ENCODE measurements around the gene WNK1.
A peak's percentile ranks its signal among the peaks of the same experiment; 100 is the strongest.
"Not testable (repeated sequence)": the region's sequence is repeated elsewhere in the genome, so short reads cannot be mapped to it uniquely, and the experiment has no call there.

WNK1 gene

DNA sequence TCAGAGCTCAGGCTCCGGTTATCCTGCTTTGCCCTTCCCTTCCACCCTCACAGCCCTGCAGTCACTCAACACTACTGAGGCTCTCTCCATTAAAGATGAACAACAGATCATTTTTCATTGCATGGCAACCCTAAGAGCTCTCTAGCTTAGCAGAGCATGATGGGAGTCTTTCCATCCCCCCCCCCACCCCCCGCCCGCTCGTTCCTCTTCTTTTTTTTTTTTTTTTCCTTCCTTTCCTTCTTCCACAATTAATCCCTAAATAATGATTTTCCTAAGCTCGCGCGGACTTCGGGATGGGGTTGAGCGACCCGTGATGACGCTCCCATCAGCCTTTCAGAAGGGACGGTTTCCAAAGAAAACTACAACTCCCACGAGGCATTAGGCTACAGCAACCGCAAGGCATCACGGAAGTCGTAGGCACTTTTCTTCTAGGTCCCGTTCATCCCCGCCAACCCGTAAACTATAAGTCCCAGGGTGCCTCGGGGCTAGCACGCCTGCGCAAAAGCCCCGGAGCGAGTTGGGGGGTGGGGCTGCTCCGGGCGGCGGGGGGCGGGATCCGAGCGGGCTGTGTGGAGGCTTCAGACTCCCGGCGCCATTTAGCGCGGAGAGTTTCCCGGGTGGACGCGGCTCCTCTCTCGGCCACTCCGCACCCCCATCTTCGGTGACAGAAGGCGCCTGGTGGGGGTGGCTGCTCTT lies at the start of gene WNK1:
TSS of gene WNK1 (plus strand) at position 581 of the 696 bp plus-strand sequence. CDS start 987 bp downstream, outside the sequence.
- Mint-ChIP-seq H3K4me3 (peak within 1 kb of the TSS; percentile 97), H3K36me3 (peaks cover 6% of the 10 kb centered on the region), H3K9me3 (no peaks in the 10 kb centered on the region), H3K27me3 (no peaks in the 10 kb centered on the region), H3K4me1 (peaks cover 20% of the 10 kb centered on the region), H3K27ac (peak within 1 kb of the TSS; percentile 90)

- Mint-ChIP-seq H3K4me1 (peaks cover 18% of the 10 kb centered on the region), H3K4me3 (no peak overlapping the region), H3K36me3 (no peaks in the 10 kb centered on the region), H3K9me3 (no peaks in the 10 kb centered on the region), H3K27ac (no peak overlapping the region), H3K27me3 (no peaks in the 10 kb centered on the region)
Observed at GRCh38 chr12:704516-705242, 47.7 kb upstream of the WNK1 start.

- H3K4me1 Mint-ChIP-seq, result peaks cover 18% of the 10 kb centered on the region
- H3K27ac Mint-ChIP-seq, H3K27me3 Mint-ChIP-seq, H3K36me3 Mint-ChIP-seq, H3K4me3 Mint-ChIP-seq, H3K9me3 Mint-ChIP-seq: not testable (repeated sequence)
Observed at GRCh38 chr12:708084-708483, 44.3 kb upstream of the WNK1 start.

GRCh38 chr12:709455-710020 lies 42.8 kb upstream of the WNK1 start:
- Mint-ChIP-seq H3K27me3 (no peaks in the 10 kb centered on the region), H3K4me3 (no peak overlapping the region), H3K36me3 (no peaks in the 10 kb centered on the region), H3K4me1 (peaks cover 22% of the 10 kb centered on the region), H3K9me3 (no peaks in the 10 kb centered on the region), H3K27ac (no peak overlapping the region)

DNA sequence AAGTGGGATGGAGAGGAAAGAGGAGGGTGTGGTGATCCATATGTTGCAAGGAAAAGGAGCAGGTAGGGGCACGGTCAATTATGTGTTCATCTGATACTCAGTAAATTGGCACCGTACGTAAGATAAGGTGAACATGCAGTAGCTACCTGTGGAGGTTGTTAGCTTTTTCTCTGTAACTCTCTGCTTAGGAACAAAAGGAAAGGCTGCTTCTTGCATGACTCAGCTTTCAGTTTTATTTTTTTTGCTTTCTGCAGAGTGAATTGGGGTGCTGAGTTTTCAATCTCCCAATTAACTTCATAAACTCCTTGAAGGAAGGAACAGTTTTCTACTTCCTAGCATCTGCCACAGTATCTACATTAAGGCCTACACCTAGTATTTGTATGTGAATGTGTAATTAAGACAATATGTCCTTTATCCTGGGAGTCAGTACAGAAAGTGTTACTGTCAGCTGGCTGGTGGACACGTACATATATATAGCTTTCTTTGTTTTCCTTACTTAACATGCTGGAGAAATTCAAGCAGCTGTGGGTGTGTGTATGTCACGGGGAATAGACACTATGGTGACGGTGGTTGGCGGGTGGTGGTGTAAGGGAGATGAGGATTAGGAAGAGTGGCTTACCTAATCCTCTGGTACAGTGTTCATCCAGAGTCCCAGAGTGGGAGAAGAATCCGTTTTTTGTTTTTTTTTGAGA lies 40.1 kb upstream of the WNK1 start:
- Mint-ChIP-seq H3K36me3 (no peaks in the 10 kb centered on the region), H3K27me3 (no peaks in the 10 kb centered on the region), H3K4me1 (peaks cover 40% of the 10 kb centered on the region), H3K4me3 (peak overlapping the region; percentile 49), H3K27ac (peak overlapping the region; percentile 84), H3K9me3 (no peaks in the 10 kb centered on the region)

DNA sequence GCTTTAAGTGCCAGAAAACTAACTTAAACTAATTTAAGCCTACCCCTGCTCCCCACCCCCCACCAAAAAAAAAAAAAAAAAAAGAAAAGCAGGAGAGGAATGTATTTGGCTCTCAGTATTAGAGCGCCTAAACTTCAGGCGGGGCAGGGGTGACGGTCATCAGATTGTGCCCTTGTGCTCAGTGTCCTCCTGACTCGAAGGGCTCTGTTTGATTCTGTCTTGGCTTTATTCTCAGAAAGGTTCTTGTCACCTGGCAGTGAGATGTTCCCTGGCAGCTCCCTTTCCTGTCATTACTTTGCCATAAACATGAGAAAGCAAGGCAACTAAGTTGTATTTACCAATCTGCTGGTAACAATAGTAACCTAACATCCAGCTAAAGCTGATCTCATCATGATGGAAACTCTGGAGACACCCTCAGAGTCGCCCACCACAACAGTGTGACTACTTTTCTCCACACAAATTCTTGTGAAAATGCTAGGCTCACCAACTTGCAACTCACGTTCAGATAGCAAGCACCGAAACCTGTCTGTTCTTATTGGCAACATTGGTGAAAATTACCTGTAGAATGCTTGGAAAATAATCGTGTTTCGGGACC lies 39.0 kb upstream of the WNK1 start:
- Mint-ChIP-seq H3K4me3 (peak overlapping the region; percentile 67), H3K9me3 (no peaks in the 10 kb centered on the region), H3K4me1 (peaks cover 45% of the 10 kb centered on the region)

GRCh38 chr12:716506-716905 lies 35.9 kb upstream of the WNK1 start:
- Mint-ChIP-seq H3K9me3 (peaks cover 4% of the 10 kb centered on the region), H3K27me3 (no peaks in the 10 kb centered on the region), H3K4me1 (peaks cover 73% of the 10 kb centered on the region), H3K36me3 (no peaks in the 10 kb centered on the region), H3K27ac (peak overlapping the region; percentile 94), H3K4me3 (peak overlapping the region; percentile 60)

More for the DNA sequence above, 39.0 kb upstream of the WNK1 start:
- H3K27ac Mint-ChIP-seq, result peak overlapping the region; percentile 75
- H3K27me3 Mint-ChIP-seq, result no peaks in the 10 kb centered on the region
- no peaks in the 10 kb centered on the region for H3K36me3 Mint-ChIP-seq

DNA sequence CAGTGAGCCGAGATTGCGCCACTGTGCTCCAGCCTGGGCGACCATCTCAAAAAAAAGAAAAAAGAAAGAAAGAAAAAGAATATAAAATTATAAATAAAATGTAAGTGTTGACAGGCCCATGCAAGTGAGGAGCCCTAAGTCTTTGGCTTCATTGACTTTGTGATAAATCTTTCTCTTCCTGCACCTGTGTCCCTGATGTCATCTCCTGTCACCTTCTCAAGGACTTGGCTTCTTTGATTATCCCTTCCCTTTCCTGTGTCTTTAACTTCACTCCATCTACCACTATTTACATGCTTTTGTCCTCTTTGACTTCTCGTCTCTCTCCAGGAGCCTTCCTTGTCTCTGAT lies 33.6 kb upstream of the WNK1 start:
- Mint-ChIP-seq H3K4me3 (peak overlapping the region; percentile 83), H3K27ac (peak overlapping the region; percentile 92), H3K4me1 (peaks cover 75% of the 10 kb centered on the region), H3K9me3 (peaks cover 4% of the 10 kb centered on the region), H3K36me3 (no peaks in the 10 kb centered on the region), H3K27me3 (no peaks in the 10 kb centered on the region)

GRCh38 chr12:720231-720941 lies 32.0 kb upstream of the WNK1 start:
- Mint-ChIP-seq H3K4me3 (peak overlapping the region; percentile 53), H3K27ac (peak overlapping the region; percentile 60), H3K36me3 (no peaks in the 10 kb centered on the region), H3K9me3 (peaks cover 13% of the 10 kb centered on the region), H3K27me3 (no peaks in the 10 kb centered on the region), H3K4me1 (peaks cover 79% of the 10 kb centered on the region)

- H3K27me3 Mint-ChIP-seq, result no peaks in the 10 kb centered on the region
- peaks cover 13% of the 10 kb centered on the region for H3K9me3 Mint-ChIP-seq
- peaks cover 87% of the 10 kb centered on the region for H3K4me1 Mint-ChIP-seq
- peak overlapping the region; percentile 54 for H3K4me3 Mint-ChIP-seq
- no peaks in the 10 kb centered on the region for H3K36me3 Mint-ChIP-seq
- H3K27ac Mint-ChIP-seq, result peak overlapping the region; percentile 96
Observed at GRCh38 chr12:724194-724855, 28.1 kb upstream of the WNK1 start.

DNA sequence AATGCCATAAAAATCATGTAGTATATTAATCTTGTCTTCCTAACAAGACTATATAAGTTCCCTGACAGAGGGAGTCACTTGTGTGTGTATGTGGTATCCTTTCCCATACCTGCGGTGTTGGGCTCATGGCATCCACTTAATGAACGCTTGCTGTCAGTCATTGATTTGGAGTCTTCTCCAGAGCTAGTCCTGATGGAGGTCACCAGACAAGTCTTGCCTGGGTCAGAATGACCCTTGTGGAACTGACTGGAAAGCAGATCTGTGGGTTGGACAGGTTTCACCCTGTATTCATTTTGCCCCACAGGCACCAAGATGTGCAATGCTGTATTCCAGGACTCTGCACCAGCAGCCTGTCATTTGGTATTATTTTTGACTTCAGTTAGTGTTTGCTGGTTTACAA lies 27.3 kb upstream of the WNK1 start:
- H3K36me3 Mint-ChIP-seq, result no peaks in the 10 kb centered on the region
- H3K4me1 Mint-ChIP-seq, result peaks cover 85% of the 10 kb centered on the region
- no peak overlapping the region for H3K27ac Mint-ChIP-seq
- H3K9me3 Mint-ChIP-seq, result peaks cover 13% of the 10 kb centered on the region
- no peak overlapping the region for H3K4me3 Mint-ChIP-seq
- H3K27me3 Mint-ChIP-seq, result no peaks in the 10 kb centered on the region

DNA sequence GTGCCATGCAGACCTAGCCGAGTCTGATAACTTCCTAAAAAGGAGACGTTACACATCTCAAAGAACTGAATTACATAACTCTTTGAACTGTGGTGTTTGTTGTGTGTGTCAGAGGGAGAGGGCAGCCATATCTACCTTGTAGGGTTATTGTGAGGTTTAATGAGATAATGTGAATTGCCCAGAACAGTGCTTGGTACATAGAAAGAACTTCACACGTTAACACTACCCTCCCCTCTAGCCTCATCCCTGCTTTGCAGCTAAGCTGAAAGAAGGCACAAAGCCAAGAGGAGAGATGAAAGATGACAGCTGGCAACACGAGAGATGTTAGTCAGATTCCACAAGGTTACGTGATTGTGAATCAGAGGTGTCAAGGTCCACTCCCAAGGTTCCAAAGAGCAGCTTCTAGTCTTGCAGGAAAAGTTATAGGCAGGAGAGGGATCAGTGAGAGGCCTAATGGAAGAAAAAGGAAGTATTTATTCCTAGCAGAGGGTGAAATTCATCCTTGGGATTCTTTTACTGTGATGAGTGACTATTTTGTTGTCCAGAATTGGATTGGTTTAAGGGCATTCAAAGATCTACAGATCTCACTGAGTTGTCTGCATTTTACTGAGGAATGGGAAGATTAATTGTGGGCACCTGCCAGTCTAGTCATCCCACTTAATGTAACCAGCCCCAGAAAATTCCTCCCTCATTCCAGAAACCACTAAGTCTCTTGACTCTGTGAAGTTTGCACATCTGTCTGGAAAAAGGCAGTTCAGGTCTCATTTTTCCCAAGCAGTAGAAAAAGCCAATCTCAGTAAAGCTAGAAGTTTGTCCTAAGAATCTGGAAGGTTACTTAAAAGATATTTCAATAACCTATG lies 25.9 kb upstream of the WNK1 start:
- Mint-ChIP-seq H3K27ac (peak overlapping the region; percentile 19), H3K36me3 (no peaks in the 10 kb centered on the region), H3K9me3 (peaks cover 18% of the 10 kb centered on the region), H3K27me3 (no peaks in the 10 kb centered on the region), H3K4me3 (no peak overlapping the region), H3K4me1 (peaks cover 88% of the 10 kb centered on the region)

DNA sequence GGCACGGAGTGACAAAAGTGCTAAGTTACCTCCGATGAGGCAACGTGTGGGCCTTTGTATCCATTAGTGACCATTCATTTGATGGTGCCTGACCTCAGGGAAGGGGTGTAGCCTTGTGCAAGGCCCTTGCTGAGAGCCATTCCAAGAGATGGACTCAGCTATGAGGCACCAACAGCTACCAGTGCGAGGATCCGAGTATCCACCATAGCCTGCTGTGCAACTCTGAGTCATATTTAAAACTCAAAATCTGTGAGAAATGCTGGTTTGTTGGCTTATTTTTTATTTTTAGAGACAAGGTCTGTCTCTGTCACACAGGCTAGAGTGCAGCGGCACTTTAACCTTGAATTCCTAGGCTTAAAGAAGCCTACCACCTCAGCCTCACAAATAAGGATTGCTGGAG lies 25.1 kb upstream of the WNK1 start:
- H3K36me3 Mint-ChIP-seq, result no peaks in the 10 kb centered on the region
- H3K9me3 Mint-ChIP-seq, result peaks cover 18% of the 10 kb centered on the region
- no peaks in the 10 kb centered on the region for H3K27me3 Mint-ChIP-seq
- peaks cover 83% of the 10 kb centered on the region for H3K4me1 Mint-ChIP-seq
- peak overlapping the region; percentile 37 for H3K27ac Mint-ChIP-seq
- H3K4me3 Mint-ChIP-seq, result no peak overlapping the region

DNA sequence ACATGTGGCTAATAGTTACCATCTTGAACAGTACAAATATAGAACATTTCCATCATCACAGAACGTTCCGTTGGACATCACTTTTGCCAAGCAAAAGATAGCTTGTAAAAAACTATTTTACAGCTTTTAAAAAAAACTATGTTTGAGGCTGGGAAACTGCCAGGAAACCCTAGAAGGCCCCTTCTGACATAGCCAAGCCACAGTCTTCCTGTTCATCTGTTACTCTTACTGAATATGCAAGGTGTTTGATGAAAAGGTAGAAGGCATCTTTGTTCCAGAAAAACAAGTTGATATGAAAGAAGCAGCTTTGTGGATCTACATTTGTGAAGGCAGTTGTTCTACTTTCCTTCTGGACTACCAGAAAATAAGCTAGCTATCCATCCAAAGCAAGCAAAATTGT lies 23.6 kb upstream of the WNK1 start:
- Mint-ChIP-seq H3K27ac (no peak overlapping the region), H3K4me1 (peaks cover 69% of the 10 kb centered on the region), H3K9me3 (peaks cover 18% of the 10 kb centered on the region), H3K36me3 (no peaks in the 10 kb centered on the region), H3K27me3 (no peaks in the 10 kb centered on the region), H3K4me3 (no peak overlapping the region)
